ENCODE results near the gene STK4. TPM values are rescaled to one million over a fixed set of nuclear protein-coding genes. Genes with fewer than 3 reads are reported as not detected.

Gene STK4
- total RNA-seq, 1 donor from 2014 or later, result 11.4 TPM

GRCh38 chr20:45104786-45105185, 138.5 kb downstream of the STK4 start:
- peak; percentile 96 for DNase-seq (ENCODE audit: low read depth)

GRCh38 chr20:45105317-45105716, 139.0 kb downstream of the STK4 start:
- DNase-seq (ENCODE audit: low read depth), result peak; percentile 41

GRCh38 chr20:45109634-45110033, 143.3 kb downstream of the STK4 start:
- no peak for DNase-seq (ENCODE audit: low read depth)

DNA sequence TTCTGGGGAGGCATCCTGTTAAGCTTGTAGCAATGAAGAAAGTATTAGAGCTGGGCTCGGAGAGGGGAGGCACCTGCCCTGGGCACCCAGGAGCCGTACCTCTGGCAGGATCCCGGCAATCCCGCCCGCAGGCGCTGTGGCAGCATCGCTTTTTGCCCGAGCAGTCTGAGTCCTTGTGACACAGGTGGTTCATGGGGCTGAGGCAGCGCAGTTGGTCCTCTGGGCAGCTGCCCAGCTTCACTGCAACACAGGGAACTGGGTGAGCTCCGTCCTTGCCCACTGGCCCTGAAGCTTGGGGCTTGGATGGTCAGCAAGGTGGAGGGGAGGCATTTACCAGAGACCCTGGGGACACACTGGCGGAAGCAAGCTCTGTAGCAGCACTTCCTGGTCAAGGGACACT, 144.0 kb downstream of the STK4 start:
- no peak for DNase-seq (ENCODE audit: low read depth)

DNA sequence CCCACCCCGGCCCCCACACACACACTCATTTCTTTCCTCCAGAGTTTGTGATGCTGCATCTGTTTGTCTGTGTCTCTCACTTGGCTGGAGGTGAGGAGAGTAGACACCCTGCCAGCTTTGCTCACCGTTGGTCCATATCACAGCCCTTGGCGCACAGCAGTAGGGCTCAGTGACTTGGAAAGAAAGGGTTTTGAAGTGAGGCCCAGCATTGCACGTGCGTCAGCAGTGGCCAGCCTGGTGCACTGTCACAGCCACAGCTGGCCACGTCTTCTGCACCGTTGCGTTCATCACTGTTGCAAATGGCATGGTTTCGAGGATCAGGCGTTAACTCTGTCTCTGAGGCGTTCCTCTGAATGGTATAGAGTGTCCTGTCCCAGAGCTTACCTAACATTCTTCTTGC, 145.0 kb downstream of the STK4 start:
- DNase-seq (ENCODE audit: low read depth), result no peak

- peak; percentile 18 for DNase-seq (ENCODE audit: low read depth)
Observed at GRCh38 chr20:45111799-45112471, 145.6 kb downstream of the STK4 start.

DNA sequence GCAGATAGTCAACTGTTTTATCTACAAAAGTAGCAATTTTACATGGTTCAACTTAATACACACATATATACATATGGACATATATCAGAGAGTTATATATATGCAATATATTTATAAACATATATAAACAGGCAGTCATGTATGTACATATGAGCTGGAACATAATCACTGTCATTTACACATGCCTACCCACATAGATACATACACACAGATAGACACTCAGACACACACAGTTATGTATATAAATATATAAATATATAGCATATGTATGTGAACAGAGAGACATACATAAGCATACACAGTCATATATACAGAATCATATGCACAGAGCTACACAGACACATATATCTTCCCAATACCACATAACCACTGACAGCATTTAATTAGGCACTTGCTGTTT, 146.4 kb downstream of the STK4 start:
- no peak for DNase-seq (ENCODE audit: low read depth)

GRCh38 chr20:45113865-45114264, 147.6 kb downstream of the STK4 start:
- DNase-seq (ENCODE audit: low read depth), result no peak

- no peak for DNase-seq (ENCODE audit: low read depth)
Observed at GRCh38 chr20:45114465-45115385, 148.4 kb downstream of the STK4 start, which contains the start of gene WFDC5. Gene WFDC5 (minus strand): TSS chr20:45115174. CDS start chr20:45115083, 91 bp downstream.

DNA sequence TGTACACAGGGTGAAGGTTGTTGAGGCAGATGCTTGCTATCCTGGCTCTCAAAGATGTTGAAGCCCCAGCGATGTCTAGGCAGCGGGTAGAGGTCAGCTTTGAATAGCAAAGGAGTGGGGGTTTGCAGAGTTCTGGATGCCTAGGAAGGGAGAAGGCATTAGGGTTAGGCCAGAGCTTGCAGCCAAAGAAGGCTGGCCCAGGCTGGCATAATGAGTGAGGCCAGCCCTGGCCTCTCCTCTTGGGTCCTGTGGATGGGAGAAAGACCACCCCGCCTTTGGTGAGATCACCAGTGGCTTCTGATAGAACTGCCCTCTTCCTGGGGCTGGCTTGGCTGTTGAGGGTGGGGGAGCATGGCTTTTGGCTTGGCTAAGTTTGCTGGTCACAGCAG, 149.1 kb downstream of the STK4 start:
- no peak for DNase-seq (ENCODE audit: low read depth)

GRCh38 chr20:45115829-45116228, 149.5 kb downstream of the STK4 start:
- DNase-seq (ENCODE audit: low read depth), result no peak

- DNase-seq (ENCODE audit: low read depth), result no peak
Observed at GRCh38 chr20:45117581-45117980, 151.3 kb downstream of the STK4 start.

DNA sequence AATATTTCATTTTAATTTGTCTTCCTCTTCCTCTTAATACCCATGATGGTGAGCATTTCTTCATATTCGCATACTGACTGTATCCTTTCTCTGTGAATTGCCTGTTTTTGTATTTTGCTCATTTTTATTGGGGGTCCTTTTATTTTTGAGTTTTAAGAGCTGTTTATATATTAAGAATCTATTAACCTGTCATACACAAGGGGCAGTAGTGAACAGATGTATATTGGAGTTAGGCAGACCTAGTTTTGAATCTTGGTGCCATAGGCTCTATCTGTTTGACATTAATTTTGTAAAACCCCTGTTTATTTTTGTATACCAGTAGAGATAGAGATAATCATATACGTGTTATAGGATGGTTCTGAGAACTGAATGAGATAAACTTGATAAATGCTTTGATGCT, 151.7 kb downstream of the STK4 start:
- no peak for DNase-seq (ENCODE audit: low read depth)

DNA sequence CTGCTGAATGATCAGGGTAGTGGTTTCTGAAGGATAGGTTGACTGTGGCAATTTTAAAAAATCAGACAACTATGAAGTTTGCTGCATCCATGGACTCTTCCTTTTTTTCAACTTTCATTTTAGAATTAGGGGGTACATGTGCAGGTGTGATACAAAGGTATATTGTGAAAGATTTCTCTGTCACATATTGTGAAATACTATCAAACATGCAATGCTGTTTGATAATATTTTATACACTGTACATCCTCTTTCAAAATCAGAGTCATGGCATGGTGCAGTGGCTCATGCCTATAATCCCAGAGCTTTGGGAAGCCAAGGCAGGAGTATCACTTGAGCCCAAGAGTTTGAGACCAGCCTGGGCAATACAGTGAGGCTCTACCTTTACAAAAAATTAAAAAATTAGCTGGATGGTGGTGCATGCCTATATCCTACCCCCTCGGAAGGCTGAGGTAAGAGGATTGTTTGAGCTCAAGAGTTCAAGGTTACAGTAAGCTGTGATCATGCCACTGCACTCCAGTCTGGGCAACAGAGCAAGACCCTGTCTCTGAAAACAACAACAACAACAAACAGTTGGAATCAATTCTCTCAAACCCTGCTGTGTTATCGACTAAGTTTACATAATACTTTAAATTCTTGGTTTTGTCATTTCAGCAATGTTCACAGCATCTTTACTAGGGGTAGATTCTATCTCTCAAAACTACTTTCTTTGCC, 153.4 kb downstream of the STK4 start:
- DNase-seq (ENCODE audit: low read depth), result no peak

DNA sequence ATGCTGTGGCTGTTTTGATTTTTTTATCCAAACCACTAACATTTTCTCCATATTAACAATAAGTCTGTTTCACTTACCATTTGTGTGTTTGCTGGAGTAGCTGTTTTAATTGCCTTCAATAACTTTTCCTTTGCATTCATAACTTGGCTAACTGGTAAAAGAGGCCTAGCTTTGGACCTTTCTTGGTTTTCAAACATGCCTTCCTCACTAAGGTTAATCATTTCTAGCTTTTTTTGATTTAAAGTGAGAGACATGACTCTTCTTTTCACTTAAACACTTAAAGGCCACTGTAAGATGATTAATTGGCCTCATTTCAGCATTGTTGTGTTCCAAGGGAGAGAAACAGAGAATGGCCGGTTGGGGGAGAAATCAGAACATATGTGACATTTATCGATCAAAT, 155.1 kb downstream of the STK4 start:
- no peak for DNase-seq (ENCODE audit: low read depth)

DNA sequence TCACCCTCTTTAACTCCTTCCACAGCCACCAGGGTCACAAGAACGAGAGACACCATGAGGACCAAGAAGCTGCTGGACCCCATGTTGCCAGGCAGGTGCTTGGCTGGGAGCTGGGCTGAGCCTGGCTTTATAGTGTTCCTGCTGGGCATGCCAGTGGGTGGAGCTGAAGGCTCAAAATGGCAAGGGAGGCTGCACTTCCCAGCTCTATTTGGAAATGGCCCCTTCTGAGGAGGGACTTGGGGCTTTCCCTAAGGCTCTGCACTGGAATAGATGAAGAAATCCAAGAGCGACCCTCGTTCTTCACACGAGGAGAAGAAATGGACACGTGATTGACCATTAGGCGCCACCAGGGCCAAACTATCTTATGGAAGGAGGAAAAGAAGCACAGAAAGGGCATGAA, 158.1 kb downstream of the STK4 start, which contains the start of gene WFDC12:
WFDC12 (minus strand) TSS at position 101 of the 400 bp plus-strand sequence; CDS start at position 83, 18 bp downstream.
- DNase-seq (ENCODE audit: low read depth), result no peak

- DNase-seq (ENCODE audit: low read depth), result no peak
Observed at GRCh38 chr20:45128099-45128498, 161.8 kb downstream of the STK4 start.
